ENCODE results near the gene MYADM. TPM values are rescaled to one million over a fixed set of nuclear protein-coding genes. Genes with fewer than 3 reads are reported as not detected.
A peak's percentile ranks its signal among the peaks of the same experiment; 100 is the strongest.

MYADM gene
- total and polyA plus RNA-seq, 11 donors = 75.9 to 201 (median 158) TPM

DNA sequence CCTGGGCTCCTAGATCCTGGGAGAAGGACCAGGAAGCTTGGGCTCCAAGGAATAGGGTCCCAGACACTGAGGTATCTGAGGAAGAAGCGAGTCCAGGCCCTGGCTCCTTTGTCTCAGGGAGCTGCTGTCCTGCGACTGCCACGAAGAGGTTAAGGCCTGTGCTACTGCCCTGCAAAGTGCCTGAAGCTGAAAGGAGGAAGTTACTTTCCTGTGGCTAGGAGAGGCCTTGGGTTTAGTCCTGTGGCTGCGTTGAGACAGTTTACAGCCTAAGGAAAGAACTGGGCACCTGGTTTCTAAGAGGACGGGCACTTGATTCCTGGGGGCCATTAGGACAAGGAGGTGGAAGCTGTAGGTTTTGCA, 2.8 kb downstream of the MYADM start:
- Histone ChIP-seq H3K36me3 (peaks cover 0 to 52% (median 34%) of the 10 kb centered on the region in 9 donors), H3K4me3 (peak overlapping the region in 8 of 12 donors; percentile 12 to 96 (median 39)), H3K27ac (peak overlapping the region in 10 of 12 donors; percentile 9 to 99 (median 52)), H3K4me1 (peaks cover 3 to 68% (median 22%) of the 10 kb centered on the region in 12 donors), H3K27me3 (no peaks in the 10 kb centered on the region), H3K9me3 (no peaks in the 10 kb centered on the region)
- intact Hi-C loops (cut with DNase I) = loop anchor here in 2 of 10 donors (5.0 to 10.0 kb wide), 2 partner anchors 234 to 592 kb away; partner anchors contain the start of genes LENG9 (in 1 of the 2), NDUFA3 (in 1 of the 2) and OSCAR (in 1 of the 2)
- ATAC-seq = no peak
- TF ChIP-seq, protein P1, sequence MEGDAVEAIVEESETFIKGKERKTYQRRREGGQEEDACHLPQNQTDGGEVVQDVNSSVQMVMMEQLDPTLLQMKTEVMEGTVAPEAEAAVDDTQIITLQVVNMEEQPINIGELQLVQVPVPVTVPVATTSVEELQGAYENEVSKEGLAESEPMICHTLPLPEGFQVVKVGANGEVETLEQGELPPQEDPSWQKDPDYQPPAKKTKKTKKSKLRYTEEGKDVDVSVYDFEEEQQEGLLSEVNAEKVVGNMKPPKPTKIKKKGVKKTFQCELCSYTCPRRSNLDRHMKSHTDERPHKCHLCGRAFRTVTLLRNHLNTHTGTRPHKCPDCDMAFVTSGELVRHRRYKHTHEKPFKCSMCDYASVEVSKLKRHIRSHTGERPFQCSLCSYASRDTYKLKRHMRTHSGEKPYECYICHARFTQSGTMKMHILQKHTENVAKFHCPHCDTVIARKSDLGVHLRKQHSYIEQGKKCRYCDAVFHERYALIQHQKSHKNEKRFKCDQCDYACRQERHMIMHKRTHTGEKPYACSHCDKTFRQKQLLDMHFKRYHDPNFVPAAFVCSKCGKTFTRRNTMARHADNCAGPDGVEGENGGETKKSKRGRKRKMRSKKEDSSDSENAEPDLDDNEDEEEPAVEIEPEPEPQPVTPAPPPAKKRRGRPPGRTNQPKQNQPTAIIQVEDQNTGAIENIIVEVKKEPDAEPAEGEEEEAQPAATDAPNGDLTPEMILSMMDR (IDR thresholded peaks at IDR 0.05) = no peak
- no peak for TF ChIP-seq POLR2A (IDR thresholded peaks at IDR 0.05)
- 23 to 40% (median 34%) methylated on average over 5 of the region's 5 CpGs for WGBS, 4 donors
- DNase-seq = no peak

DNA sequence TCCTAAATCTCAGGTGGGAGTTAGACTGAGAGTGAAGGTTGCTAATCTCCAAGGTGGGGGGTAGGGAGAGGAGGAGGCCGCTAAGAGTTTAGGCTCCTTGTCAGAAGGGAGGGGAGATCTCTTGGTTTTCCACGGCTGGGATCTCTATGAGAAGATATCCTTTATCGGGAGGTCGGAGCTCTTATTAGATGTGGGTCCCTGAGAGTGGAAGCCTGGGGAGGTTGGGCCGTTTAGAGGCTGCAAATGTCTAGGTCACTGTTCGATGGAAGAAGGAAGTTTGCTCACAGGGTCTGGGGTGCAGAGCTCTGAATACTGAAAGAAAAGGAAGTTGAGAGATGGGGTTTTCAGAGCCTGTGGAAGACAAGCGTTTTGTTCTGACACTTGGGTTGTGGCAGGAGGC, 3.8 kb downstream of the MYADM start:
- 45 to 60% (median 52%) methylated on average over 7 of the region's 7 CpGs for WGBS, 4 donors
- H3K36me3 ChIP-seq = peaks cover 0 to 62% (median 38%) of the 10 kb centered on the region in 9 donors
- H3K27ac ChIP-seq = peak overlapping the region in 2 of 12 donors; percentile 9 to 75
- intact Hi-C loops (cut with DNase I) = loop anchor here in 2 of 10 donors (5.0 to 10.0 kb wide), 2 partner anchors 233 to 591 kb away; partner anchors contain the start of genes LENG9 (in 1 of the 2), NDUFA3 (in 1 of the 2) and OSCAR (in 1 of the 2)
- peak overlapping the region in 2 of 12 donors; percentile 11 to 41 for H3K4me3 ChIP-seq
- H3K4me1 ChIP-seq = peaks cover 3 to 68% (median 14%) of the 10 kb centered on the region in 12 donors
- H3K9me3 ChIP-seq = no peaks in the 10 kb centered on the region
- ATAC-seq = no peak
- no peak for DNase-seq
- no peaks in the 10 kb centered on the region for H3K27me3 ChIP-seq
- TF ChIP-seq POLR2A (IDR thresholded peaks at IDR 0.05) = no peak
- TF ChIP-seq, protein P1 (IDR thresholded peaks at IDR 0.05) = no peak

DNA sequence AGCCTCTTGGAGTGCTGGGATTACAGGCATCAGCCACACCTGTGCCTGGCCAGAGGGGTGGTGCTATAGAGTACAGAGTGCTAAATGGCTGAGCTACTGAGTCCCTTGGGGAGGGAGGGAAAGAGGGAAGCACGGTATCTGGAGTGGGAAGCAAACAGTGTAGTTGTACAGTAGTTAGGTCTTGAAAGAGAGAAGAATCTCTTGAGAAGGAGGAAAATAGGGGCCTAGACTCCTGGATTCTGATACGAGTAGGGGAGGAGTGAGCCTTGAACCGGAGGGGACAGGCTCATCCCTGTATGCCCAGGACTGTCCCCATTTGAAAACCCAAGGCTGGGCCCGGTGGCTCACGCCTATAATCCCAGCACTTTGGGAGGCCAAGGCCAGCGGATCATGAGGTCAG, 5.1 kb downstream of the MYADM start:
- intact Hi-C loops (cut with DNase I) = loop anchor here in 2 of 10 donors (5.0 to 10.0 kb wide), 2 partner anchors 232 to 590 kb away; partner anchors contain the start of genes LENG9 (in 1 of the 2), NDUFA3 (in 1 of the 2) and OSCAR (in 1 of the 2)
- Histone ChIP-seq H3K4me1 (peaks cover 0 to 69% (median 9%) of the 10 kb centered on the region in 12 donors), H3K27me3 (no peaks in the 10 kb centered on the region), H3K9me3 (no peaks in the 10 kb centered on the region), H3K36me3 (peaks cover 0 to 65% (median 38%) of the 10 kb centered on the region in 9 donors), H3K27ac (peak overlapping the region in 1 of 12 donors; percentile 75), H3K4me3 (no peak overlapping the region)
- whole genome bisulfite sequencing, 4 donors = 75 to 78% (median 76%) methylated on average over 6 of the region's 6 CpGs
- TF ChIP-seq, protein P1 (IDR thresholded peaks at IDR 0.05) = no peak
- no peak for TF ChIP-seq POLR2A (IDR thresholded peaks at IDR 0.05)
- ATAC-seq (no peak), DNase-seq (peak in 1 of 5 donors; percentile 17)

DNA sequence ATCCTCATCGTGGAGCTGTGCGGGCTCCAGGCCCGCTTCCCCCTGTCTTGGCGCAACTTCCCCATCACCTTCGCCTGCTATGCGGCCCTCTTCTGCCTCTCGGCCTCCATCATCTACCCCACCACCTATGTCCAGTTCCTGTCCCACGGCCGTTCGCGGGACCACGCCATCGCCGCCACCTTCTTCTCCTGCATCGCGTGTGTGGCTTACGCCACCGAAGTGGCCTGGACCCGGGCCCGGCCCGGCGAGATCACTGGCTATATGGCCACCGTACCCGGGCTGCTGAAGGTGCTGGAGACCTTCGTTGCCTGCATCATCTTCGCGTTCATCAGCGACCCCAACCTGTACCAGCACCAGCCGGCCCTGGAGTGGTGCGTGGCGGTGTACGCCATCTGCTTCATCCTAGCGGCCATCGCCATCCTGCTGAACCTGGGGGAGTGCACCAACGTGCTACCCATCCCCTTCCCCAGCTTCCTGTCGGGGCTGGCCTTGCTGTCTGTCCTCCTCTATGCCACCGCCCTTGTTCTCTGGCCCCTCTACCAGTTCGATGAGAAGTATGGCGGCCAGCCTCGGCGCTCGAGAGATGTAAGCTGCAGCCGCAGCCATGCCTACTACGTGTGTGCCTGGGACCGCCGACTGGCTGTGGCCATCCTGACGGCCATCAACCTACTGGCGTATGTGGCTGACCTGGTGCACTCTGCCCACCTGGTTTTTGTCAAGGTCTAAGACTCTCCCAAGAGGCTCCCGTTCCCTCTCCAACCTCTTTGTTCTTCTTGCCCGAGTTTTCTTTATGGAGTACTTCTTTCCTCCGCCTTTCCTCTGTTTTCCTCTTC, 6.3 kb downstream of the MYADM start:
- ATAC-seq = no peak
- peaks cover 0 to 74% (median 14%) of the 10 kb centered on the region in 12 donors for H3K4me1 ChIP-seq
- H3K27ac ChIP-seq = peak overlapping the region in 1 of 12 donors; percentile 30
- no peaks in the 10 kb centered on the region for H3K9me3 ChIP-seq
- TF ChIP-seq POLR2A (IDR thresholded peaks at IDR 0.05) = no peak
- TF ChIP-seq, protein P1 (IDR thresholded peaks at IDR 0.05) = no peak
- 88 to 90% (median 90%) methylated on average over 51 of the region's 51 CpGs for WGBS, 4 donors
- no peak overlapping the region for H3K4me3 ChIP-seq
- H3K27me3 ChIP-seq = no peaks in the 10 kb centered on the region
- peaks cover 0 to 65% (median 38%) of the 10 kb centered on the region in 9 donors for H3K36me3 ChIP-seq
- intact Hi-C loops (cut with DNase I) = loop anchor here in 2 of 10 donors (5.0 to 10.0 kb wide), 2 partner anchors 231 to 588 kb away; partner anchors contain the start of genes LENG9 (in 1 of the 2), NDUFA3 (in 1 of the 2) and OSCAR (in 1 of the 2)
- peak in 1 of 5 donors; percentile 54 for DNase-seq

Measured in heart left ventricle (tissue), 16 donors.